HepG2 (cell line): ENCODE data around the gene HSD11B1.

Experiments
- CHD2 ChIP-seq: IDR thresholded peaks from 2 replicates; pipeline ENCODE4 v1.6.1; 2011; ENCODE audit warnings: low read depth, low read length, improper control_type of control experiment
- GABPB1 ChIP-seq: IDR thresholded peaks from 2 replicates; pipeline ENCODE4 v1.6.1; 2016; ENCODE audit warnings: mild to moderate bottlenecking, missing genetic modification reagents, moderate library complexity, missing compliant biosample characterization
- GTF2F1 ChIP-seq: fragments of 150-350 bp; IDR thresholded peaks from 2 replicates; pipeline ENCODE4 v1.6.1; 2014; ENCODE audit warnings: low read length
- HMGXB4 ChIP-seq, 2 experiments: sonication (generic) in 1 of 2; formaldehyde crosslinking in 1 of 2; IDR thresholded peaks; 2 replicates each; pipeline versions ENCODE4 v1.4.0 to v1.6.1; 2018 to 2020; ENCODE audit warnings: missing genetic modification reagents in 2 of 2, borderline replicate concordance in 1 of 2, low read depth in 1 of 2, mild to moderate bottlenecking in 1 of 2, missing biosample characterization in 1 of 2
- LRRFIP1 ChIP-seq: sonication (generic); formaldehyde crosslinking; conservative IDR thresholded peaks from 2 replicates; pipeline ENCODE4 v1.4.0; 2020; ENCODE audit warnings: missing genetic modification reagents
- ZNF280D ChIP-seq: sonication (generic); formaldehyde crosslinking; IDR thresholded peaks from 2 replicates; pipeline ENCODE4 v1.5.1; 2020; ENCODE audit warnings: mild to moderate bottlenecking, missing genetic modification reagents
- ZNF362 ChIP-seq: sonication (generic); formaldehyde crosslinking; IDR thresholded peaks from 2 replicates; pipeline ENCODE4 v1.4.0; 2020; ENCODE audit warnings: missing genetic modification reagents, mild to moderate bottlenecking, borderline replicate concordance

- TF ChIP-seq ZNF362 (CRISPR knock-in tag) (no peak), LRRFIP1 (no peak), HMGXB4 (CRISPR knock-in tag; IDR thresholded peaks at IDR 0.05; ENCODE audit: borderline replicate concordance in 1 of 2, low read depth in 1 of 2) (no peak), CHD2 (no peak), GTF2F1 (no peak), ZNF280D (CRISPR knock-in tag) (no peak), GABPB1 (CRISPR knock-in tag) (no peak)
Observed at GRCh38 chr1:209774592-209774991, 69.9 kb downstream of the HSD11B1 start.
